Hepatocyte (in vitro differentiated cells): ENCODE measurements around the gene SKP1. TPM values are rescaled to one million over a fixed set of nuclear protein-coding genes. Genes with fewer than 3 reads are reported as not detected.
A peak's percentile ranks its signal among the peaks of the same experiment; 100 is the strongest.

Experiments
- DNase-seq: peaks from one replicate; pipeline ENCODE4 v3.0.0-alpha.2; 2016; ENCODE audit warnings: low spot score
- H2AFZ ChIP-seq: fragments of 200-600 bp; sonication (generic); 2 replicates; pipeline ENCODE4 v1.6.0; 2016; ENCODE audit warnings: antibody characterized with exemption, mild to moderate bottlenecking
- H3K27ac ChIP-seq: fragments of 200-600 bp; sonication (generic); 2 replicates; pipeline ENCODE4 v1.5.1; 2016; ENCODE audit warnings: mild to moderate bottlenecking
- H3K27me3 ChIP-seq: fragments of 200-600 bp; sonication (generic); 2 replicates; pipeline ENCODE4 v1.6.1; 2016
- H3K36me3 ChIP-seq: fragments of 200-600 bp; sonication (generic); replicated peaks from 2 replicates; pipeline ENCODE4 v1.5.1; 2016; ENCODE audit warnings: low read depth; ENCODE audit not compliant: insufficient read depth
- H3K4me1 ChIP-seq: fragments of 200-600 bp; sonication (generic); 2 replicates; pipeline ENCODE4 v1.5.1; 2016; ENCODE audit warnings: mild to moderate bottlenecking, moderate library complexity; ENCODE audit not compliant: insufficient read depth
- H3K4me2 ChIP-seq: fragments of 200-600 bp; sonication (generic); 2 replicates; pipeline ENCODE4 v1.6.0; 2016
- H3K4me3 ChIP-seq: fragments of 200-600 bp; sonication (generic); 2 replicates; pipeline ENCODE4 v1.5.1; 2016; ENCODE audit warnings: mild to moderate bottlenecking
- H3K79me2 ChIP-seq: fragments of 200-600 bp; sonication (generic); 2 replicates; pipeline ENCODE4 v1.6.0; 2017; ENCODE audit warnings: mild to moderate bottlenecking
- H3K9me2 ChIP-seq: fragments of 200-600 bp; sonication (generic); replicated peaks from 2 replicates; pipeline ENCODE4 v1.6.0; 2017; ENCODE audit warnings: mild to moderate bottlenecking; ENCODE audit not compliant: insufficient read depth
- H3K9me3 ChIP-seq: fragments of 200-600 bp; sonication (generic); 2 replicates; pipeline ENCODE4 v1.5.1; 2016; ENCODE audit warnings: low read depth, mild to moderate bottlenecking
- H4K20me1 ChIP-seq: fragments of 200-600 bp; sonication (generic); 2 replicates; pipeline ENCODE4 v1.6.0; 2016; ENCODE audit warnings: mild to moderate bottlenecking; ENCODE audit not compliant: insufficient read depth, poor library complexity, severe bottlenecking
- CTCF ChIP-seq: fragments of 200-600 bp; sonication (generic); IDR thresholded peaks from 2 replicates; pipeline ENCODE4 v1.5.1; 2016; ENCODE audit warnings: antibody characterized with exemption, mild to moderate bottlenecking; ENCODE audit not compliant: poor library complexity
- EZH2 ChIP-seq: fragments of 200-600 bp; sonication (generic); IDR thresholded peaks from 2 replicates; pipeline ENCODE4 v1.6.1; 2016; ENCODE audit warnings: antibody characterized with exemption, mild to moderate bottlenecking, borderline replicate concordance
- EZH2phosphoT487 ChIP-seq: fragments of 200-600 bp; sonication (generic); IDR thresholded peaks from one replicate; pipeline ENCODE4 v1.6.1; 2018; ENCODE audit warnings: antibody characterized with exemption, mild to moderate bottlenecking, low read depth, moderate library complexity; ENCODE audit not compliant: unreplicated experiment, severe bottlenecking
- WGBS: methylation state at CpG from one replicate; pipeline ENCODE4 v1.1.6; 2016; ENCODE audit warnings: low lambda C conversion rate; ENCODE audit errors: missing lambda C conversion rate; 5-methylcytosine and 5-hydroxymethylcytosine counted together
- polyA plus RNA-seq: library from polyadenylated mRNA; unstranded; fragments of >200 nt; fragmentation: Nextera tagmentation; extraction: Ambion mirVana; gene quantifications from 2 replicates; pipeline ENCODE4 v1.2.1, GENCODE V29; 2016
- total RNA-seq: library from RNA; depleted of rRNA; stranded (reverse); fragments of >200 nt; gene quantifications from 2 replicates; pipeline ENCODE4 v1.2.3, GENCODE V29; 2014

Gene SKP1
- total and polyA plus RNA-seq, 2 experiments from 2014 or later: 543 to 723 TPM

- no peak overlapping the region for H3K27ac ChIP-seq
- TF ChIP-seq EZH2phosphoT487 (no peak), CTCF (no peak), EZH2 (no peak)
- H3K79me2 ChIP-seq: no peaks in the 10 kb centered on the region
- H3K9me2 ChIP-seq: no peaks in the 10 kb centered on the region
- no peak overlapping the region for H2AFZ ChIP-seq
- no peaks in the 10 kb centered on the region for H4K20me1 ChIP-seq
- peak overlapping the region; percentile 100 for H3K4me2 ChIP-seq
- no peaks in the 10 kb centered on the region for H3K36me3 ChIP-seq
- no peaks in the 10 kb centered on the region for H3K4me1 ChIP-seq
- no peaks in the 10 kb centered on the region for H3K9me3 ChIP-seq
- DNase-seq: peak; percentile 33
- peaks cover 17% of the 10 kb centered on the region for H3K27me3 ChIP-seq
- no peak overlapping the region for H3K4me3 ChIP-seq
- WGBS: 54% methylated on average over 12 of the region's 13 CpGs
These were observed 61.0 kb downstream of the SKP1 start for GRCh38 chr5:134115806-134116175.

- Histone ChIP-seq H3K9me2 (no peaks in the 10 kb centered on the region), H3K27ac (no peak overlapping the region), H4K20me1 (no peaks in the 10 kb centered on the region), H3K4me1 (no peaks in the 10 kb centered on the region), H3K27me3 (peaks cover 17% of the 10 kb centered on the region), H2AFZ (peak overlapping the region; percentile 61), H3K4me2 (peak overlapping the region; percentile 100), H3K4me3 (peak overlapping the region; percentile 55), H3K36me3 (no peaks in the 10 kb centered on the region), H3K79me2 (no peaks in the 10 kb centered on the region), H3K9me3 (no peaks in the 10 kb centered on the region)
- TF ChIP-seq EZH2 (no peak), EZH2phosphoT487 (no peak), CTCF (no peak)
- DNase-seq: peak; percentile 60
- 8% methylated on average over 17 of the region's 110 CpGs for WGBS
These were observed 61.6 kb downstream of the SKP1 start for GRCh38 chr5:134114886-134115805.

GRCh38 chr5:134113902-134114875 is 62.6 kb downstream of the SKP1 start, which contains the start of gene TCF7:
TSS of gene TCF7 (plus strand) at chr5:134114681. CDS start at chr5:134114907, 226 bp downstream.
- peak; percentile 94 for DNase-seq
- Histone ChIP-seq H4K20me1 (no peaks in the 10 kb centered on the region), H3K27me3 (peaks cover 17% of the 10 kb centered on the region), H3K79me2 (no peaks in the 10 kb centered on the region), H3K27ac (no peak within 1 kb of the TSS), H3K4me1 (no peaks in the 10 kb centered on the region), H3K9me2 (no peaks in the 10 kb centered on the region), H2AFZ (peak within 1 kb of the TSS; percentile 96), H3K4me2 (peak within 1 kb of the TSS; percentile 100), H3K36me3 (no peaks in the 10 kb centered on the region), H3K4me3 (peak within 1 kb of the TSS; percentile 87), H3K9me3 (no peaks in the 10 kb centered on the region)
- TF ChIP-seq EZH2: no peak
- TF ChIP-seq EZH2phosphoT487: no peak
- TF ChIP-seq CTCF: no peak
- 8% methylated on average over 72 of the region's 90 CpGs for WGBS
